Aorta (tissue), 5 donors: ENCODE data around the gene ACTL6B. TPM values are rescaled to one million over a fixed set of nuclear protein-coding genes. Genes with fewer than 3 reads are reported as not detected.

Experiments
- ATAC-seq: fragments of 200-7000 bp; cut with Tn5 transposase; one replicate; pipeline ENCODE4 v1.9.1; 2022; ENCODE audit warnings: moderate library complexity; ENCODE audit not compliant: low FRiP score
- DNase-seq, 2 donors: peaks; one replicate each; pipeline ENCODE4 v3.0.0-alpha.2; 2020
- H3K27ac ChIP-seq, 2 donors: one replicate each; pipeline ENCODE4 v1.5.1; 2013; ENCODE audit warnings: low read length in 2 of 2, mild to moderate bottlenecking in 2 of 2, moderate library complexity in 2 of 2, control low read depth in 1 of 2, inconsistent platforms in 1 of 2, low read depth in 1 of 2
- H3K27me3 ChIP-seq, 2 donors: one replicate each; pipeline ENCODE4 v1.6.1; 2013; ENCODE audit warnings: control low read depth in 1 of 2, low read length in 1 of 2, mild to moderate bottlenecking in 1 of 2, moderate library complexity in 1 of 2; ENCODE audit not compliant: insufficient read depth in 2 of 2, control insufficient read depth in 1 of 2
- H3K36me3 ChIP-seq, 2 donors: one replicate each; pipeline ENCODE4 v1.6.1; 2013; ENCODE audit warnings: control low read depth in 1 of 2, low read length in 1 of 2, mild to moderate bottlenecking in 1 of 2; ENCODE audit not compliant: insufficient read depth in 2 of 2, control insufficient read depth in 1 of 2
- H3K4me1 ChIP-seq, 2 donors: one replicate each; pipeline ENCODE4 v1.6.1; 2013; ENCODE audit warnings: low read length in 2 of 2, control low read depth in 1 of 2, mild to moderate bottlenecking in 1 of 2, moderate library complexity in 1 of 2; ENCODE audit not compliant: insufficient read depth in 2 of 2, control insufficient read depth in 1 of 2
- H3K4me3 ChIP-seq, 2 donors: one replicate each; pipeline ENCODE4 v1.5.1; 2013; ENCODE audit warnings: low read length in 2 of 2, control low read depth in 1 of 2, mild to moderate bottlenecking in 1 of 2
- H3K9me3 ChIP-seq: one replicate; pipeline ENCODE4 v1.6.1; 2013; ENCODE audit warnings: mild to moderate bottlenecking, low read length; ENCODE audit not compliant: control insufficient read depth
- WGBS, 2 donors: extraction: QIAGEN DNeasy Blood & Tissue Kit; methylation state at CpG; one replicate each; pipeline ENCODE4 v1.1.7; 2013; 5-methylcytosine and 5-hydroxymethylcytosine counted together
- intact Hi-C, 2 donors: fragments of 100-400 bp; cut with DNase I; formaldehyde crosslinking; loops; one replicate each; pipeline versions ENCODE4 v1.14.2 to v1.15.0; 2022
- polyA plus RNA-seq, 2 donors: library from polyadenylated mRNA; stranded (reverse); fragments of 200-250 nt; gene quantifications; one replicate each; pipeline ENCODE4 v1.2.3, GENCODE V29; 2013
- total RNA-seq, 2 donors: library from RNA; stranded (reverse); fragmentation: NEBNext Ultra II Directional; extraction: Animal tissue kit (Norgen Biotek cat#: 25700); gene quantifications; one replicate each; pipeline ENCODE4 v1.2.1, GENCODE V29; 2021
- donor health status: healthy with polysubstance abuse.
- donor health status: Bipolar disorder and iron deficiency.
- donor health status: DM: no; HTN: no; CAD: no.
- donor health status: DM: no; HTN: no; CAD: no.
- donor health status: DM: yes; HTN: yes; CAD: no.

ACTL6B gene
- total and polyA plus RNA-seq, 4 donors, result not detected

DNA sequence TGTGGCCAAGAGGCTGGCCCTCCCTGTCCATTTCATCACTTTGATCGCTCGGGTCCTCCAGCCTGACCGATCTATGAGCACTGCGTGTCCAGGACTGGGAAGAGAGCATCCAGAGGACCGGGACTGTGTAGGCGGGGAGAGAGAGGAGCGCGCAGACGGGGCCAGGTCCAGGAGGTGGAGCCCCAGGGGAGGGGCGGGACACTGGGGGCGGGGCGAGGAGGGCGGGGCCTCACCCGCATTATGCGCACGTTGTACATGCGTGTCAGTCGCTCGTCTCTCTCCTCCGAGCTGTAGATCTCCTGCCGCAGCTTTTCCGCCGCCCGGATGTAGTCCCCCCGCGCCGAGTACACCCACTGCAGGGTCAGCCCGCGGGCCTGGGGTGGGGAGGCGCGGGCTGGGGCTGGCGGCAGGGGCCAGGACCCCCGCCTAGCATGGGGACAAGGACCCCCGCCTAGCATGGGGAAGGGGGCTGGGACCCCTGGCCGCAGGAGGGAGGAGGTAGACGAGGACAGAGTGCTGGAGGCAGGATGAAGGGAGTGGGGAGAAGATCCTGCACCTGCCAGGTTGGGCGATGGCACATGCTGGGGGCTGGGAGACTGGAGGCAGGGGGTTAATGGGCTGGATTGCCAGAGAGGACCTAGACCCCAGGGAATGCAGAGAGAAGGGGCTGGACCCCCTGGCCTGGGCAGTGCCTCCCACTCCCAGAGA is 29.6 kb downstream of the ACTL6B start:
- peak; percentile 90 for ATAC-seq
- no peak overlapping the region for H3K4me3 ChIP-seq

DNA sequence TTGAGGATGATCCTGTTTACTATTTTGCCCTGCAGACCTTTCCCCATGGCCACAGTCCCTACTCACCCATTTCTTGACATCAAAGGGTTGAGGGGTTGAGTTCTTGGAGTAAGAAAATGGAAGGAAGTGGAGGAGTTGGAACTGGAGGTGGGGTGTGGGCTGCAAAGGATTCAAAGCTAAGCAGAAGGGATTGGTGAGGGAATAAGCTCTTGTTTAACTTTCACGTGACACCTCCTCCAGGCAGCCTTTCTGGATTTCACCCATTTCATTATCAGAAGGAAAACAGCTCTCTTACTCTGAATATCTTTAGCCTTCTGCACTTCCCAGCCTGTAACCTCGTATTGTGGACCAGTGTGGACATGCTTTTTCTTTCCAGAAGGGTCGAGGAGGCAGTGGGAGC is 30.2 kb downstream of the ACTL6B start:
- Histone ChIP-seq H3K27ac (no peak overlapping the region), H3K27me3 (no peaks in the 10 kb centered on the region), H3K4me3 (no peak overlapping the region), H3K4me1 (no peaks in the 10 kb centered on the region), H3K9me3 (no peaks in the 10 kb centered on the region), H3K36me3 (no peaks in the 10 kb centered on the region)
- WGBS, 2 donors, result 11 to 14% methylated on average over 3 of the region's 3 CpGs
- intact Hi-C loops, result no loop called here
- ATAC-seq (no peak), DNase-seq (no peak)

More for the DNA sequence above, 29.6 kb downstream of the ACTL6B start:
- WGBS, 2 donors, result 6 to 8% methylated on average over 28 to 37 of the region's 37 CpGs
- DNase-seq, result peak; percentile 87 to 95
- intact Hi-C loops, result no loop called here
- H3K27ac ChIP-seq, result no peak overlapping the region
- no peaks in the 10 kb centered on the region for H3K27me3 ChIP-seq
- H3K36me3 ChIP-seq, result no peaks in the 10 kb centered on the region
- no peaks in the 10 kb centered on the region for H3K9me3 ChIP-seq
- no peaks in the 10 kb centered on the region for H3K4me1 ChIP-seq

DNA sequence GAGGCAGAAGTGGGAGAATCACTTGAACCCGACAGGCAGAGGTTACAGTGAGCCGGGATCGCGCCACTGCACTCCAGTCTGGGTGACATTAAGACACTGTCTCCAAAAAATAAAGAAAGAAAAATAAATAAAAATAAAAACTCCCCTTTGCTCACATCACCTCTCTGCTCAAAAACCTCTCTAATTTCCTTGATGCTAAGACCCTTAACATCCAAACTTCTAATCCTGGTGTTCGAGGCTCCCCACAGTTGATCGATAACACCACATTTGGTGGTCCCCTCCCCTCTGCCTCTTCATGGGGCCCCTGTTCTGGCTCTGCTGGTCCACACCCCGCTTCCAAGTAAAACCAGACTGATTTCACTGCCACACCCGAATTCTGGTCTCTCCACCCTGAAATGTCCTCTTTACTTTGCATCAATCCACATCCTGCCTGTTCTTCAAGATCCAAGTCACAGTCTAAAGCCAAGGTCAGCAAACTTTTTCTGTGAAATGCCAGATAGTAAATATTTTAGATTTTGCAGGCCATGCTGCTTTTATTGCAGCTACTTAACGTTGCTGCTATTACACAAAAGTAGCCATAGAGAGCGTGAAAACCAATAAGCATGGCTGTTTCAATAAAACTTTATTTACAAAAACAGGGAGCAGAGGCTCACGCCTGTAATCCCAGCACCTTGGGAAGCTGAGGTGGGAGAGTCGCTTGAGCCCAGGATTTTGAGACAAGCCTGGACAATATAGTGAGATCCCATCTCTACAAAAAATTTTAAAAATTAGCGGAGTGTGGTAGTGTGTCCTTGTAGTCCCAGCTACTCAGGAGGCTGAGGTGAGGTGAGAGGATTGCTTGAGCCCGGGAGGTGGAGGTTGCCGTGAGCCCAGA is 32.1 kb downstream of the ACTL6B start:
- intact Hi-C loops, result no loop called here
- Histone ChIP-seq H3K27me3 (no peaks in the 10 kb centered on the region), H3K9me3 (no peaks in the 10 kb centered on the region), H3K36me3 (no peaks in the 10 kb centered on the region), H3K4me1 (no peaks in the 10 kb centered on the region), H3K4me3 (no peak overlapping the region), H3K27ac (no peak overlapping the region)
- 84% methylated on average over 15 of the region's 15 CpGs for WGBS, 2 donors
- ATAC-seq (no peak), DNase-seq (no peak)

DNA sequence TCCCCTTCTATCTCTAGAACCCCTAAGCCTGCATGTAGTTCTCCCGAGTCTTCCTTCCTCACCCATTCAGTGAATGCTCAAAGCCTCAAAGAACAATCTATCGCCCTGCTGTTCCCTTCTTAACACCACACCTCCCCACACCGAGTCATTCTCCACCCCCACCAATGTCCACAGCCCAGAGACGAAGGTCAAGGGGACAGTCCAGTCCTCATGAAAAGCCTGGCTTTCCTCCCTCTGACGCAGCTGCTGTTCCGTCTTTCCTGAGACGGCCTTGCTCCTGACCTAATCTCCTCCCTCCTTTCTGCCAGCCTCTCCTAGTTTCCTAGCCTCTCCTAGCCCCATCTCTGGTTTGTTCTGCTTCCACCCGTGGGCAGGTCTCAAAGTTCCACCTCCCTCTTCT is 34.7 kb downstream of the ACTL6B start:
- no peak for ATAC-seq
- intact Hi-C loops, result no loop called here

DNA sequence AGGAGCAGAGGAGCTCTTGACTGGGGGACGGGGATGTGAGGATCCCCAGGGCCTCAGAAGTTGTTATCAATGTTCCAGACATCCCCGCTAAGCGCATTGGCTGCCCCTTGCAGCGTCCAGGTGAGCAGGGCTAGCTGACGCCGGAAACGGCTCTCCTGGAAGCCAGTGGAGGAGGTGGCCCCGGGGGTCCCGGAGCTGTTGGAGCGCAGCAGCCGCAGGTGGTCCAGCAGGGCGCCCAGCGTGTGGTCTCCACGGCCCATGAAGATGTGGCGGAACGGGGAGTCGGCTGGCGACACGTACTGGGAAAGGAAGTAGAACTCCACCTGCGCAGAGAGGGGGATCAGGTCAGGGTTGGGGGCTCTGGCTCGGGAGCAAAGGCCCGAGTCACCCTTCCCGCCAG is 35.4 kb downstream of the ACTL6B start:
- H3K4me1 ChIP-seq, result no peaks in the 10 kb centered on the region
- no peaks in the 10 kb centered on the region for H3K36me3 ChIP-seq
- 95 to 97% methylated on average over 22 to 23 of the region's 23 CpGs for WGBS, 2 donors
- DNase-seq, result no peak
- no peaks in the 10 kb centered on the region for H3K9me3 ChIP-seq
- no peak for ATAC-seq
- H3K4me3 ChIP-seq, result no peak overlapping the region
- no peak overlapping the region for H3K27ac ChIP-seq
- H3K27me3 ChIP-seq, result no peaks in the 10 kb centered on the region
- intact Hi-C loops, result no loop called here

More for the DNA sequence above, 34.7 kb downstream of the ACTL6B start:
- Histone ChIP-seq H3K27me3 (no peaks in the 10 kb centered on the region), H3K9me3 (no peaks in the 10 kb centered on the region), H3K36me3 (no peaks in the 10 kb centered on the region), H3K4me3 (no peak overlapping the region), H3K4me1 (no peaks in the 10 kb centered on the region), H3K27ac (no peak overlapping the region)
- no peak for DNase-seq
- 85 to 87% methylated on average over 8 of the region's 8 CpGs for WGBS, 2 donors

DNA sequence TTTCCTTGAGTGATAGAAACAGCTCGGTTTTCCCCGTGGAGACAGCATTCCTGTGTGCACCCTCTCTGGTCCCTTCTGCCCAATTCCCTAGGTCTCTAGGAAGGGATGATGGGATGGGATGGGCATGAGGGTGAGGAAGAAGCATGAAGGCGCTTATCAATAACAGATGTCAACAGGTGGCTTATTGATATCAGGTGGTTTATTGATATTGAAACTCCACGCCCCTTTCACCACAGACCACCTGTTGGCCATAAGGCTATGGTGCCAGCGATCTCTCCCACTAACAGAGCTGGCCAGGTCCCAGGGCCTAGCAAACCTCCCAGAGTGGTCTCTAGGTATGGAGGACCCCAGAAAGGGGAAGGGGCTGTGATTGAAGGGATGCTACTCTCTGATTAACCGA is 36.0 kb downstream of the ACTL6B start:
- no peaks in the 10 kb centered on the region for H3K36me3 ChIP-seq
- no peaks in the 10 kb centered on the region for H3K4me1 ChIP-seq
- no peaks in the 10 kb centered on the region for H3K27me3 ChIP-seq
- no peak overlapping the region for H3K4me3 ChIP-seq
- DNase-seq, result no peak
- no peak overlapping the region for H3K27ac ChIP-seq
- 92 to 94% methylated on average over 6 of the region's 6 CpGs for WGBS, 2 donors
- no peaks in the 10 kb centered on the region for H3K9me3 ChIP-seq
- no peak for ATAC-seq
- intact Hi-C loops, result no loop called here

DNA sequence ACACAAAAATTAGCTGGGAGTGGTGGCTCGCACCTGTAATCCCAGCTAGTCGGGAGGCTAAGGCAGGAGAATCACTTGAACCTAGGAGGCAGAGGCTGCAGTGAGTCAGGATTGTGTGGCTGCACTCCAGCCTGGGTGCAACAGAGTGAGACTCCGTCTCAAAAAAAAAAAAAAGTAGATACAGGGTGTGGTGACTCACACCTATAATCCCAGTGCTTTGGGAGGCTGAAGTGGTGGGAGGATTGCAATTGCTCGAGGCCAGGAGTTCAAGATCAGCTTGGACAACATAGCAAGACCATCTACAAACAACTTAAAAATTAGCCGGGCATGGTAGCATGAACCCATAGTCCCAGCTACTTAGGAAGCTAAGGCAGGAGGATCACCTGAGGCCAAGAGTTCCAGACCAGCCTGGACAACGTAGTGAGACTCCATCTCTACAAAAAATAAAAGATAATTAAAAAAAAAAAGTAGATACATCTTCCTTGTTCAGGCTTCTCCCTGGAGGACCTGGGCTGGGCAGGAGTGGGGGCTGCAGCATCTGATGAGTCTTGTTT is 41.9 kb downstream of the ACTL6B start:
- Histone ChIP-seq H3K4me1 (no peaks in the 10 kb centered on the region), H3K36me3 (no peaks in the 10 kb centered on the region), H3K27me3 (no peaks in the 10 kb centered on the region), H3K9me3 (no peaks in the 10 kb centered on the region), H3K27ac (no peak overlapping the region), H3K4me3 (no peak overlapping the region)
- no peak for DNase-seq
- intact Hi-C loops, result loop anchor here (5.0 kb wide), 2 partner anchors 58 to 78 kb away; partner anchors contain the start of genes GIGYF1 (in 1 of the 2) and GNB2 (in 1 of the 2)
- ATAC-seq, result no peak
- WGBS, 2 donors, result 74 to 75% methylated on average over 6 of the region's 6 CpGs

DNA sequence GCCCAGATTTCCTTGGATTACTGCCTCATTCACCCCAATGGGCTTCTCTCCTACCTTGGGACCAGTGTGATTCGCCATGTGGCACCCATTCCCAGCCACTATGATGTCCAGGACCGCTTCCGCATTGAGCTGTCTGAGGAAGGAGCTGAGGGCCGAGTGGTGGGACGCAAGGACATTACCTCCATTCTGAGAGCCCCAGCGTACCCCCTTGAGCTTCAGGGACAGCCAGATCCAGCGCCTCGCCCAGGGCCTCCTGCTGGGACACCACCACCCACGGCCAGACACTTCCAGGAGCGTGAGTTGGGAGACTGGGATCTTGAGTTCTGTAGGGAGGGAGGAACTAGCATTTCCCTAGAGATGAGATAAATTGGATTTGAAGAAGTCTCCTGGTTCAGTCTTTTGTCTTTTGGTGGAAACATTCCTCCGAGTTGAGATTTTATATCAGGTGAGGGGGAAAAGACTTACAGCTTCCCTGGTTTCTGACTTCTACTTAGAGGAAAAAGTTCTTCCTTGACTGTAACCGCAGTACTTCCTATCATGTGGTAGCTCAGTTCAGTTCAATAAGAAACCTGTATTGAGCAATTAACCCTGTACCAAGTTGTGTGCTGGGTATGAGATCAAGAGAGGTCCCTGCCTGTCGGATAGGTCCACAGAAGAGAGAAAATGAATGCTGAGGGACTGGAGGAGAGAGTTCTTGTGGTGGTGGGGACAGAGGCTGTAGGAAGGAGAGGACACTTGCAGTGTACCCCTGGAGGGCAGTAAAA is 42.7 kb downstream of the ACTL6B start:
- intact Hi-C loops, result loop anchor here (2.0 to 5.0 kb wide), 3 partner anchors 29 to 79 kb away; partner anchors contain the start of genes GIGYF1 (in 1 of the 2) and GNB2 (in 1 of the 2)
- no peaks in the 10 kb centered on the region for H3K27me3 ChIP-seq
- 87 to 88% methylated on average over 13 of the region's 13 CpGs for WGBS, 2 donors
- H3K9me3 ChIP-seq, result no peaks in the 10 kb centered on the region
- H3K4me1 ChIP-seq, result no peaks in the 10 kb centered on the region
- no peaks in the 10 kb centered on the region for H3K36me3 ChIP-seq
- H3K27ac ChIP-seq, result no peak overlapping the region
- H3K4me3 ChIP-seq, result no peak overlapping the region
- ATAC-seq, result no peak
- DNase-seq, result no peak
